BLaER1 treated with 17β-estradiol and CSF1 and Interleukin-3, amounts not matched to agents 10 nM and 100 nM (cell line): ENCODE measurements around the gene CCDC188.
A peak's percentile ranks its signal among the peaks of the same experiment; 100 is the strongest.

ENCODE experiments used
- H3K27ac ChIP-seq, 11 experiments: shearing (Covaris generic); formaldehyde crosslinking; 2 replicates each; pipeline ENCODE4 v1.8.1; 2022
- H3K27me3 ChIP-seq, 11 experiments: shearing (Covaris generic); formaldehyde crosslinking; 2 replicates each; pipeline ENCODE4 v1.8.1; 2022
- H3K36me3 ChIP-seq, 11 experiments: shearing (Covaris generic); formaldehyde crosslinking; 2 replicates each; pipeline ENCODE4 v1.8.1; 2022
- H3K4me1 ChIP-seq, 10 experiments: shearing (Covaris generic); formaldehyde crosslinking; 2 replicates each; pipeline ENCODE4 v1.8.1; 2022
- H3K4me2 ChIP-seq, 11 experiments: shearing (Covaris generic); formaldehyde crosslinking; 2 replicates each; pipeline ENCODE4 v1.8.1; 2022
- H3K4me3 ChIP-seq, 10 experiments: shearing (Covaris generic); formaldehyde crosslinking; 2 replicates each; pipeline ENCODE4 v1.8.1; 2022
- H3K9ac ChIP-seq, 11 experiments: shearing (Covaris generic); formaldehyde crosslinking; 2 replicates each; pipeline ENCODE4 v1.8.1; 2022
- H3K9me3 ChIP-seq, 11 experiments: shearing (Covaris generic); formaldehyde crosslinking; replicated peaks in 1 of 11; 2 replicates each; pipeline ENCODE4 v1.8.1; 2022
- H4K20me1 ChIP-seq, 11 experiments: shearing (Covaris generic); formaldehyde crosslinking; 2 replicates each; pipeline ENCODE4 v1.8.1; 2022
- Cebpa-rat ChIP-seq, 11 experiments: shearing (Covaris generic); IDR thresholded peaks; 2 replicates each; pipeline ENCODE4 v1.8.1; 2022

Gene CCDC188

DNA sequence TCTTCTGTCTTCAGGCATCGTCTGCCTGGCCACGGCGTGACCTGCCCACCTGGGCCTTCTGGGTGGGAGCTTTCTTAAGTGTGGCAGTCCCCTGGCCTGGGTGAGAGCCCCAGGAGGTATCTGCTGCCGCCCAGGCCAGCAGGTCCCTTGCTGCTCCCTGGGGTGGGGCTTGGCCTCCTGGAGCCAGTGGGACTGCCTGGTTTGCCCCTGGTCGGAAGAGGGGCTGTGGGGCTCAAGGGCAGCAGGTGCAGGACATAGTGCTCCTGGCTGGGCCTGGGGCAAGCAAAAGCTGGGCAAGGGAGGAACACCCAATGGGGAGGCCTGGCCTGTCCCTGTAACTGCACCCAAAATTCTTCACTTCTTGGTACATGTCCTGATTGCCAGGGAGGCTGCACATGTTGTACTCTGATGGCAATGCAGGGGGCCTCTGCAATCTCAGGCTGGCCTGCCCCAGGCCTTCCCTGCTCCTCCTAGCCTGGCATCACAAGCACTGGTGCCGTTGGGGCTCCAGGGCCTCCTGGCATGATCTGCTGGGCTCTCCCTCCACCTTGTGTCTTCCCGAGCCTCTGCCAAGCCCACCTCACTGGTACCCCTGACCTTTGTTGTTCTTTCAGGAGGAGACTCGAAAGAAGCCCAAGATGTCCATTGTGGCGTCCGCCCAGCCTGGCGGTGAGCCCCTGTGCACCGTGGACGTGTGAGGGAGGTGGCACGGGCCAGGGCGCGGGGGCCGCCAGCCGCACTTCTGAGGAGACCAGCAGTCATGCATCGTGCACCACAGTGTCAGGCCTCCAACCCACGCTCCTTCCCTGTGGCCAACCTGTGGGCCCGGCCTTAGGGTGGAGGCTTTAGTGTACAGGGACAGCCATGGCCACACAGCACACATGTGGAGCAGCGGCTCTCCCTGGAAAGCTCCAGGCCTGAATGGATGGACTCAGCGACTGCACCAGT lies 41.2 kb downstream of the CCDC188 start:
- peak overlapping the region in 1 of 11 experiments; percentile 19; a peak in 1 of 22 replicates for H3K9ac ChIP-seq
- no peak for TF ChIP-seq Cebpa-rat (IDR thresholded peaks at IDR 0.05)
- H3K27ac ChIP-seq = no peak overlapping the region
- H3K27me3 ChIP-seq = no peaks in the 10 kb centered on the region
- peaks cover 95 to 100% (median 99%) of the 10 kb centered on the region in 11 experiments for H3K36me3 ChIP-seq
- no peaks in the 10 kb centered on the region for H3K9me3 ChIP-seq
- peaks cover 0 to 100% (median 98%) of the 10 kb centered on the region in 11 experiments; a peak in 21 of 22 replicates for H4K20me1 ChIP-seq
- no peak overlapping the region for H3K4me3 ChIP-seq
- H3K4me2 ChIP-seq = no peak overlapping the region
- peaks cover 0 to 17% (median 7%) of the 10 kb centered on the region in 10 experiments; a peak in 10 of 20 replicates for H3K4me1 ChIP-seq

DNA sequence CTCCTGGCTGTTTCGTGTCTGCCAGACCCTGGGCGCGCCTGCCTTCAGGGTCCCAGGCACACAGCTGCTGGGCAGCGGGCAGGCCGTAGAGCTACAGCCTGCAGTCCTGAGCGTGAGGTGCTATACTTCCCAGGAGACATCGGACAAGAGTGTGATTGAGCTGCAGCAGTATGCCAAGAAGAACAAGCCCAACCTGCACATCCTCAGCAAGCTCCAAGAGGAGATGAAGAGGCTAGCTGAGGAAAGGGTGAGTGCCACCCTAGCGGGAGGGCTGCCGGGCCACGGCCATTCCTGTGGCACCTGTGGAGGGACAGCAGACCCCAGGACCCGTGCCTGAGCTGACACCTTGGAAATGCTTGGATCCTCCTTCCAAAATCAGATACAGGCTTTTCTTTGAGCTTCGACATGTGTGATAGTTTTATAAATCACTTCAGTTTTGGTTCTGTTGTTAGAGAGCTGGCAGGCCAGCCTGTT lies 42.1 kb downstream of the CCDC188 start:
- Histone ChIP-seq H3K36me3 (peaks cover 94 to 100% (median 98%) of the 10 kb centered on the region in 11 experiments), H3K27me3 (no peaks in the 10 kb centered on the region), H3K4me1 (peaks cover 0 to 17% (median 7%) of the 10 kb centered on the region in 10 experiments; a peak in 9 of 20 replicates), H3K27ac (no peak overlapping the region), H3K4me3 (no peak overlapping the region), H4K20me1 (peaks cover 0 to 100% (median 97%) of the 10 kb centered on the region in 11 experiments; a peak in 21 of 22 replicates), H3K9ac (no peak overlapping the region; a peak in 1 of 22 replicates), H3K4me2 (no peak overlapping the region), H3K9me3 (no peaks in the 10 kb centered on the region)
- TF ChIP-seq Cebpa-rat (IDR thresholded peaks at IDR 0.05) = no peak

DNA sequence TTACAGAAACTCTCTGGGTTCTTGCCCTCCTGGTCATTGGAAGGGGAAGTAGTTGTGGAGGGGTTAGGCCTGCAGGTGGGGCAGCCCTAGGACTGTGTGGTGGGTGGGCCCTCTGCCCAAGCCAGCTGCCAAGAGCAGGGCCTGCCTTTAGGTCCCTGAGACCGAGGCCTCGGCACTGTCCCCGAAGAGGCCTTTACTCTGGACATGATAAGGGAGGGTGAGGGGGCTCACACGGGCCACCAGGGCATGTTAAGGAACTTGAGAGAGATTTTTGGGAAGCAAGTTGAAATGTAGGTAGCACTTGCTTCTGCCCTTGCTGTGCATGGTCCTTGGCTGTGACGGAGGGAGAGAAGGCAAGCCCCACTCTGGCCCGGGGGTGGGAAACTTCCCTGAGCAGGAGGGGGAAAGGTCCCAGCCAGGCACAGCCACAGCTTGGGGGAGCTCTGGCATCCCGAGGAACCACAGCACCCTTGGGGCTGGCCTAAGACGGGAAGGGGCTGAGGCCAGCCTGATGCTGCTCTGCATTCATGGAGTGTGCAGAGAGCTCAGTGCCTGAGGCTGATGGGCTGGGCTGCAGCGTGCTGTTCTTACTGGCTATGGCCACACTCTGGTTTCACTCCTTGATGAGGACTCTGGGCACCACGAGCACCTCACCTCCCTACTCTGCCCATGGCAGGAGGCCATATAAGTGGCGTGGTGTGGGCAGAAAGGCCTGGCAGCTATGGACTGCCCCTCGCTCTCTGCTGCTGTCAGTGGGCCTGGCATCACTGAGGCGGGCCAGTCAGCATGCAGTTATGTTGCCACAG lies 42.7 kb downstream of the CCDC188 start:
- H4K20me1 ChIP-seq = peaks cover 0 to 100% (median 99%) of the 10 kb centered on the region in 11 experiments; a peak in 21 of 22 replicates
- H3K36me3 ChIP-seq = peaks cover 94 to 100% (median 98%) of the 10 kb centered on the region in 11 experiments
- H3K4me2 ChIP-seq = no peak overlapping the region

DNA sequence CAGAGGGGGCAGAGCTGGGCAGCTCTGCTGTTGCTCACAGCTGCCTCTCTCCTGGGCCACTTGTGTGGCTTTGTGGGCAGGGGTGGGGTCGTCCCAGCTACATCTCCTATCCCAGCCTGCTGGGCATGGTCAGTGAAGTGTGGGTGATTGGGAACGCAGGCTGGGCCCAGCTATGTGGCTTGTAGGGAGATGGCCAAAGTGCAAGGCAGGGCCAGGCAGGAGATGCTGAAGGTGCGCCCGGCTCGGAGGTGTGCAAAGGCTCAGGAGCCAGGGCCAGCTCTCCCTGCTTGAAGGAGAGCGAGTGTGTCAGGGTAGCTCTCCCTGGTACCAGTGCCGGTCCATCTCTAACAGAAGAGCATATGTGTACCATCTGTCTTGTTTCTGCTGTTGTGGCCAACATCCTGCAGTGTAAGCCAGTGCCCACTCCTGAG lies 43.4 kb downstream of the CCDC188 start:
- TF ChIP-seq Cebpa-rat (IDR thresholded peaks at IDR 0.05) = no peak
- H4K20me1 ChIP-seq = peaks cover 0 to 100% (median 98%) of the 10 kb centered on the region in 11 experiments; a peak in 21 of 22 replicates
- no peak overlapping the region for H3K27ac ChIP-seq
- H3K4me2 ChIP-seq = no peak overlapping the region
- H3K4me3 ChIP-seq = no peak overlapping the region
- H3K4me1 ChIP-seq = peaks cover 0 to 17% (median 7%) of the 10 kb centered on the region in 10 experiments; a peak in 9 of 20 replicates
- H3K27me3 ChIP-seq = no peaks in the 10 kb centered on the region
- peaks cover 94 to 100% (median 98%) of the 10 kb centered on the region in 11 experiments for H3K36me3 ChIP-seq
- peak overlapping the region in 3 of 11 experiments; percentile 1 to 22 (median 14); a peak in 1 of 22 replicates for H3K9ac ChIP-seq
- no peaks in the 10 kb centered on the region for H3K9me3 ChIP-seq

More for the DNA sequence above, 42.7 kb downstream of the CCDC188 start:
- H3K4me3 ChIP-seq = no peak overlapping the region
- H3K9ac ChIP-seq = peak overlapping the region in 1 of 11 experiments; percentile 22; a peak in 1 of 22 replicates
- peaks cover 0 to 17% (median 7%) of the 10 kb centered on the region in 10 experiments; a peak in 9 of 20 replicates for H3K4me1 ChIP-seq
- H3K27ac ChIP-seq = no peak overlapping the region
- no peaks in the 10 kb centered on the region for H3K9me3 ChIP-seq
- H3K27me3 ChIP-seq = no peaks in the 10 kb centered on the region
- TF ChIP-seq Cebpa-rat (IDR thresholded peaks at IDR 0.05) = no peak

DNA sequence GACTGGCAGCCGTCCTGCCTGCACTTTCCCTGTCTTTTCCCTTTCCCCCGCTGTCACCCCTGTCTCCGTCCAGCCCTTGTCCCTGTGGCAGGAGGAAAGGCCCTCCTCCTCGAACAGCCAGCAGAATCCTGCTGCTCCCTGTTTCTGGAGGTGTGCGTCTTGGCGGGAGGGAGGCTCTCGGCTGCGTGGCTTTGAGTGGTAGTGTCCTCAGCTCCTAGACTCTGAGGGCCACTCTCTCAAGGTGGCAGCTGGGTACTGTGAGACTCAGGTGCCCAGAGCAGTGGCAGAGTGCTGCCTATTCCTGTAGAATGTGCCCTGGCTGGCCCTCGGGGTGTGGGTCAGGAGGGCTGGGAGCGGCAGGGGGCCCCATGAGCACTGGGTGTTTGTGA lies 44.0 kb downstream of the CCDC188 start:
- no peak overlapping the region for H3K4me2 ChIP-seq
- H4K20me1 ChIP-seq = peaks cover 0 to 100% (median 98%) of the 10 kb centered on the region in 11 experiments; a peak in 21 of 22 replicates
- H3K4me3 ChIP-seq = no peak overlapping the region
- no peak overlapping the region for H3K27ac ChIP-seq
- peaks cover 94 to 100% (median 98%) of the 10 kb centered on the region in 11 experiments for H3K36me3 ChIP-seq
- H3K4me1 ChIP-seq = peaks cover 0 to 12% (median 3%) of the 10 kb centered on the region in 10 experiments; a peak in 11 of 20 replicates
- no peak for TF ChIP-seq Cebpa-rat (IDR thresholded peaks at IDR 0.05)
- no peaks in the 10 kb centered on the region for H3K27me3 ChIP-seq
- H3K9ac ChIP-seq = peak overlapping the region in 5 of 11 experiments; percentile 1 to 29 (median 14); a peak in 3 of 22 replicates
- no peaks in the 10 kb centered on the region for H3K9me3 ChIP-seq

DNA sequence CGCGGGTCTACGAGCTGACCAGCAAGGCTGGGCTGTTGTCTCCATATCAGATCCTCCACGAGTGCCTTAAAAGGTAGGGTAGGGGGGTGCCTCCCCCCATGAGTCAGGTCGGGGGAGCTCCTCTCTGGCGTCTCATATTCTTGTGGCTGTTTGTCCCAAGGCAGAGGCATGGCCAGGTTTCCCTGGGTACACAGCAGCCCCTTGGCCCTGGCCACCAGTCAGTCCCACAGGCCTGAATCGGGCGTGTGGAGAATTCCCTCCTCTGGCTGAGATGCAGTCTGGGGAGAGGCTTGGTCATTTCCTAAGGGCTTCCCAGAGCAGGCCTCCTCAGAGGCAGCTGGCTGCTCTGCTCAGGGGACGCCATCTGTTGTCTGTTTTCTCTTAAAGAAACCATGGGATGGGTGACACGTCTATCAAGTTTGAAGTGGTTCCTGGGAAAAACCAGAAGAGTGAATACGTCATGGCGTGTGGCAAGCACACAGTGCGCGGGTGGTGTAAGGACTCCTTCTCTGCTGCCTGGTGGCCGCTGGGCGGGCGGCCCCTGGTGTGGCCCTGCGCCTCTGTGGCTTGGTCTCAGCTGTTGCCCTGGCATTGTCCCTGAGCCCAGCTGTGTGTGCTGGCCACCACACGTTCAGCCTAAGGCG lies 44.5 kb downstream of the CCDC188 start:
- Histone ChIP-seq H4K20me1 (peaks cover 0 to 100% (median 98%) of the 10 kb centered on the region in 11 experiments; a peak in 21 of 22 replicates), H3K9ac (peak overlapping the region in 5 of 11 experiments; percentile 3 to 35 (median 17); a peak in 3 of 22 replicates)
- TF ChIP-seq Cebpa-rat (IDR thresholded peaks at IDR 0.05) = no peak

DNA sequence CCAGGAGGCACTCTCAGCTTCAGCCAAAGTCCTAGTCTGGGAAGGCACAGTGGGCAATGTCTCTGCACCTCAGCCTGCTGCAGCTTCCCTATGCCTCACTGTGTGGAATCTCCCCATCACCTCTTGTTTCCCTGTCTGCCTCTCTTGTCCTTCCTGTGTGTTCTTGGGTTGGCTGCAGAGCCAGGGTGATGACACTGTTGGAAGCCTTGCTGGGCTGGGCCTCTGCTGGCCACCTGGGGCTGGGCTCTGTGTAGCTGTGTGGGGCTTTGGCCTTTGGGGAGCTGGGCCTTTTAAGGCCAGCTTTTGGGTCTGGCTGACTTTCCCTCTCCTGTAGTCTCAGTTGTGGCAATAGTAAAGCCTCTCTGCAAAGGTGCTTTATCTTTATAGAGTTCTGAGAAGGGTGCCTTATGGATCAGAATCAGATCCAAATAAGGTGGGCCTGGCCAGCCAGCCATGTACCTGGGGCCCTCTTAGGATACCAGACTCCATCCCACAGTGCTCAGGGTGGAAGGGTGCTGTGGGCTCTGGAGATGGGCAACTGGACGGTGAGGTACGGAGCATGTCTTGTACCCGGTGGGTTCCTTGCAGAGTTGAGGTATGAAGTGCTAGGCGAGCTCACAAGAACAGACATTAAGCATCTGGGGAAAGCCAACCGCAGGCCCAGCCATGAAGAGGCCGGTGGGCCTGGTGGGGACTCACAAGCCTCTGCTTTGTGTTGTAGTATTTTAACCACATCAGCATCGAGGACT lies 45.2 kb downstream of the CCDC188 start:
- peaks cover 97 to 100% (median 99%) of the 10 kb centered on the region in 11 experiments for H3K36me3 ChIP-seq
- TF ChIP-seq Cebpa-rat (IDR thresholded peaks at IDR 0.05) = no peak
- peaks cover 0 to 100% (median 93%) of the 10 kb centered on the region in 11 experiments; a peak in 21 of 22 replicates for H4K20me1 ChIP-seq
- peak overlapping the region in 5 of 11 experiments; percentile 0 to 35 (median 23); a peak in 5 of 22 replicates for H3K9ac ChIP-seq
- no peak overlapping the region for H3K4me2 ChIP-seq
- H3K27ac ChIP-seq = no peak overlapping the region
- peaks cover 0 to 12% (median 0%) of the 10 kb centered on the region in 10 experiments; a peak in 3 of 20 replicates for H3K4me1 ChIP-seq
- H3K27me3 ChIP-seq = no peaks in the 10 kb centered on the region
- no peaks in the 10 kb centered on the region for H3K9me3 ChIP-seq
- no peak overlapping the region for H3K4me3 ChIP-seq

More for the DNA sequence above, 44.5 kb downstream of the CCDC188 start:
- no peak overlapping the region for H3K4me2 ChIP-seq
- H3K4me3 ChIP-seq = no peak overlapping the region
- H3K9me3 ChIP-seq = no peaks in the 10 kb centered on the region
- no peak overlapping the region for H3K27ac ChIP-seq
- peaks cover 97 to 100% (median 99%) of the 10 kb centered on the region in 11 experiments for H3K36me3 ChIP-seq
- no peaks in the 10 kb centered on the region for H3K27me3 ChIP-seq
- H3K4me1 ChIP-seq = peaks cover 0 to 10% (median 4%) of the 10 kb centered on the region in 10 experiments; a peak in 5 of 20 replicates
